Measurements from ENCODE around the gene MBNL1. TPM values are rescaled to one million over a fixed set of nuclear protein-coding genes. Genes with fewer than 3 reads are reported as not detected.
"Not testable (repeated sequence)": the region's sequence is repeated elsewhere in the genome, so short reads cannot be mapped to it uniquely, and the experiment has no call there.

MBNL1 gene
- polyA plus RNA-seq, 1 donor from 2014 or later: 12.7 TPM

DNA sequence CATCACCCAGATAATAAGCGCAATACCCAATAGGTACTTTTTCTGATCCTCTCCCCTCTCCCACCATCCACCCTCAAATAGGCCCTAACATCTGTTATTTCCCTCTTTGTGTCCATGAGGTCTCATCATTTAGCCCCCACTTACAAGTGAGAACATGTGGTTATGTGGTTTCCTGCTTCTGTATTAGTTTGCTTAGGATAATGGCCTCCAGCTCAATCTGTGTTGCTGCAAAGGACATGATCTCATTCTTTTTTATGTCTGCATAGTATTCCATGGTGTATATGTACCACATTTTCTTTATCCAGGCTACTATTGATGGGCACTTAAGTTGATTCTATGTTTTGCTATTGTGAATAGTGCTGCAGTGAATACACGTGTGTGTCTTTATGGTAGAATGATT is 165.4 kb downstream of the MBNL1 start:
- H3K9me2 ChIP-seq (ENCODE audit: insufficient read depth, low read length): no peaks in the 10 kb centered on the region
- H3K27ac ChIP-seq (ENCODE audit: low read length): no peak overlapping the region
- H3K79me2 ChIP-seq (replicated peaks; ENCODE audit: insufficient read depth, low read length): peaks cover 12% of the 10 kb centered on the region
- H3K9ac ChIP-seq (ENCODE audit: low read length): no peak overlapping the region
- H3F3A ChIP-seq (ENCODE audit: insufficient read depth, low read length, poor library complexity, severe bottlenecking): no peaks in the 10 kb centered on the region
- no peak overlapping the region for H3K4me3 ChIP-seq (ENCODE audit: low read length)
- H4K20me1 ChIP-seq (ENCODE audit: insufficient read depth): no peaks in the 10 kb centered on the region
- TF ChIP-seq POLR2AphosphoS5 (IDR thresholded peaks at IDR 0.05): no peak
- no peaks in the 10 kb centered on the region for H3K36me3 ChIP-seq (ENCODE audit: insufficient read depth, low read length)
- H2AFZ ChIP-seq (ENCODE audit: low read depth, low read length): no peak overlapping the region
- no peaks in the 10 kb centered on the region for H3K9me3 ChIP-seq (ENCODE audit: low read length)
- no peak overlapping the region for H3K4me2 ChIP-seq (ENCODE audit: low read length)
- H3K27me3 ChIP-seq (ENCODE audit: insufficient read depth, low read depth, low read length): no peaks in the 10 kb centered on the region

DNA sequence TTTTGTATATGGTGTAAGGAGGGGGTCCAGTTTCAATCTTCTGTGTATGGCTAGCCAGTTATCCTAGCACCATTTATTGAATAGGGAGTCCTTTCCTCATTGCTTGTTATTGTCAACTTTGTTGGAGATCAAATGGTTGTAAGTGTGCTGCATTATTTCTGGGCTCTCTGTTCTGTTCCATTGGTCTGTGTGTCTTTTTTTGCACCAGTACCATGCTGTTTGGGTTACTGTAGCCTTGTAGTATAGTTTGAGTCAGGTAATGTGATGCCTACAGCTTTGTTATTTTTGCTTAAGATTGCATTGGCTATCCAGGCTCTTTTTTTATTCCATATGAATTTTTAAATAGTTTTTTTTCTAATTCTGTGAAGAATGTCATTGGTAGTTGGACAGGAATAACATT is 166.5 kb downstream of the MBNL1 start:
- H4K20me1 ChIP-seq (ENCODE audit: insufficient read depth); H3K79me2 ChIP-seq (replicated peaks; ENCODE audit: insufficient read depth, low read length); H3K9ac ChIP-seq (ENCODE audit: low read length); H2AFZ ChIP-seq (ENCODE audit: low read depth, low read length); H3K9me3 ChIP-seq (ENCODE audit: low read length); H3F3A ChIP-seq (ENCODE audit: insufficient read depth, low read length, poor library complexity, severe bottlenecking); H3K4me3 ChIP-seq (ENCODE audit: low read length); H3K36me3 ChIP-seq (ENCODE audit: insufficient read depth, low read length); H3K27ac ChIP-seq (ENCODE audit: low read length); H3K4me2 ChIP-seq (ENCODE audit: low read length); H3K27me3 ChIP-seq (ENCODE audit: insufficient read depth, low read depth, low read length); H3K9me2 ChIP-seq (ENCODE audit: insufficient read depth, low read length): not testable (repeated sequence)

DNA sequence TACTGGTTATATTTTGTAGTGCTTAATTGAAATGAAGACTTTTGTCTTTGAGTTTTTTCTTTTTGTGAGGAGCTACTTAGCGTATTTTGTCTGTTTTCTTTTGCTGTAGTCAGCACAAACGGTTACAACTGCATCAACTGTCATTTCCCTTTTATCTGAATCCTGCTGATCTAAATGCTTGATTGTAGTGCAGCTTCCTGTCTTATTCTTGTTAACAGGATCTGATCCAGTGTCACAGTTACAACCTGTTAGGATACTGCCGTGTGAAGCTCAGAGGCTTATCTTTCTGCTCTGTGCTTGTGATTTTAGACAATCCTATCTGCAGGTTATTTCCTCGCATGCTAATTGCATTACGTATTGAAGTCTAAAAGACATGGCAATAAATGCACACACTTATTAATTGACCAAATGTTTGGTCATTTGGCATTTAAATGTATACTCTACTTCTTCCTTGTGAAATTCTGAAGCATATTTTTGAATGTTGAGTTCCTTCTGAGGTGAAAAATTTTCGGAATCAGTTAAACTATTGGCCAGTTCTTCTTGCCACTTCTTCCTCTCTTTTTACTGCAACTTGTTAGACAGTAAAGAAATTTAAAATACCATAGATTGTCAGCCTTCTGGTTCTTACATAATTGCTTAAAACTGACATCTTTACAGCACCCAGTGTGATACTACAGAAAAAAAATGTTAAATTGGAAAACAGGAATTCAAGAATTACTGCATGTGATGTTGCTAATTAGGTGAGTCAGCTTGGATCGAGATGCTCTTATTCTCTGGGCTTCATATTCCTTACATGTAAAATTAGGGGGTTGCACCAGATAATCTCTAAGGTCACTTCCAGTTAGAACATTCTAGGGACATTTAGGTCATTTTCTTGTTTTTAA is 168.2 kb downstream of the MBNL1 start:
- no peaks in the 10 kb centered on the region for H3K9me2 ChIP-seq (ENCODE audit: insufficient read depth, low read length)
- peak overlapping the region; percentile 6 for H3K4me3 ChIP-seq (ENCODE audit: low read length)
- H3K36me3 ChIP-seq (ENCODE audit: insufficient read depth, low read length): no peaks in the 10 kb centered on the region
- H3K4me2 ChIP-seq (ENCODE audit: low read length): peak overlapping the region; percentile 20
- H3K9me3 ChIP-seq (ENCODE audit: low read length): no peaks in the 10 kb centered on the region
- H3K9ac ChIP-seq (ENCODE audit: low read length): no peak overlapping the region
- TF ChIP-seq SMC3 (conservative IDR thresholded peaks at IDR 0.05; ENCODE audit: poor library complexity): no peak
- TF ChIP-seq POLR2AphosphoS5 (IDR thresholded peaks at IDR 0.05): peak; percentile 34
- H3K79me2 ChIP-seq (replicated peaks; ENCODE audit: insufficient read depth, low read length): peaks cover 6% of the 10 kb centered on the region
- H3K27ac ChIP-seq (ENCODE audit: low read length): no peak overlapping the region
- H3F3A ChIP-seq (ENCODE audit: insufficient read depth, low read length, poor library complexity, severe bottlenecking): no peaks in the 10 kb centered on the region
- no peaks in the 10 kb centered on the region for H3K27me3 ChIP-seq (ENCODE audit: insufficient read depth, low read depth, low read length)
- no peak overlapping the region for H2AFZ ChIP-seq (ENCODE audit: low read depth, low read length)
- H4K20me1 ChIP-seq (ENCODE audit: insufficient read depth): no peaks in the 10 kb centered on the region

- H3K9me2 ChIP-seq (ENCODE audit: insufficient read depth, low read length): no peaks in the 10 kb centered on the region
- peaks cover 6% of the 10 kb centered on the region for H3K79me2 ChIP-seq (replicated peaks; ENCODE audit: insufficient read depth, low read length)
- H3K9me3 ChIP-seq (ENCODE audit: low read length): no peaks in the 10 kb centered on the region
- H3K36me3 ChIP-seq (ENCODE audit: insufficient read depth, low read length): no peaks in the 10 kb centered on the region
- H2AFZ ChIP-seq (ENCODE audit: low read depth, low read length): no peak overlapping the region
- TF ChIP-seq EP300 (conservative IDR thresholded peaks at IDR 0.05; ENCODE audit: poor library complexity, severe bottlenecking) (no peak), SMC3 (conservative IDR thresholded peaks at IDR 0.05; ENCODE audit: poor library complexity) (no peak), RAD21 (conservative IDR thresholded peaks at IDR 0.05) (no peak), TAF1 (IDR thresholded peaks at IDR 0.05; ENCODE audit: low read depth) (no peak), EZH2 (IDR thresholded peaks at IDR 0.05; ENCODE audit: borderline replicate concordance, insufficient read depth, low read length, poor library complexity, severe bottlenecking) (no peak), MXI1 (conservative IDR thresholded peaks at IDR 0.05; ENCODE audit: poor library complexity, severe bottlenecking) (no peak), POLR2AphosphoS5 (IDR thresholded peaks at IDR 0.05) (no peak)
- TF ChIP-seq, protein P1, sequence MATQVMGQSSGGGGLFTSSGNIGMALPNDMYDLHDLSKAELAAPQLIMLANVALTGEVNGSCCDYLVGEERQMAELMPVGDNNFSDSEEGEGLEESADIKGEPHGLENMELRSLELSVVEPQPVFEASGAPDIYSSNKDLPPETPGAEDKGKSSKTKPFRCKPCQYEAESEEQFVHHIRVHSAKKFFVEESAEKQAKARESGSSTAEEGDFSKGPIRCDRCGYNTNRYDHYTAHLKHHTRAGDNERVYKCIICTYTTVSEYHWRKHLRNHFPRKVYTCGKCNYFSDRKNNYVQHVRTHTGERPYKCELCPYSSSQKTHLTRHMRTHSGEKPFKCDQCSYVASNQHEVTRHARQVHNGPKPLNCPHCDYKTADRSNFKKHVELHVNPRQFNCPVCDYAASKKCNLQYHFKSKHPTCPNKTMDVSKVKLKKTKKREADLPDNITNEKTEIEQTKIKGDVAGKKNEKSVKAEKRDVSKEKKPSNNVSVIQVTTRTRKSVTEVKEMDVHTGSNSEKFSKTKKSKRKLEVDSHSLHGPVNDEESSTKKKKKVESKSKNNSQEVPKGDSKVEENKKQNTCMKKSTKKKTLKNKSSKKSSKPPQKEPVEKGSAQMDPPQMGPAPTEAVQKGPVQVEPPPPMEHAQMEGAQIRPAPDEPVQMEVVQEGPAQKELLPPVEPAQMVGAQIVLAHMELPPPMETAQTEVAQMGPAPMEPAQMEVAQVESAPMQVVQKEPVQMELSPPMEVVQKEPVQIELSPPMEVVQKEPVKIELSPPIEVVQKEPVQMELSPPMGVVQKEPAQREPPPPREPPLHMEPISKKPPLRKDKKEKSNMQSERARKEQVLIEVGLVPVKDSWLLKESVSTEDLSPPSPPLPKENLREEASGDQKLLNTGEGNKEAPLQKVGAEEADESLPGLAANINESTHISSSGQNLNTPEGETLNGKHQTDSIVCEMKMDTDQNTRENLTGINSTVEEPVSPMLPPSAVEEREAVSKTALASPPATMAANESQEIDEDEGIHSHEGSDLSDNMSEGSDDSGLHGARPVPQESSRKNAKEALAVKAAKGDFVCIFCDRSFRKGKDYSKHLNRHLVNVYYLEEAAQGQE (IDR thresholded peaks at IDR 0.05; ENCODE audit: borderline replicate concordance): no peak
- TF ChIP-seq, protein P2, sequence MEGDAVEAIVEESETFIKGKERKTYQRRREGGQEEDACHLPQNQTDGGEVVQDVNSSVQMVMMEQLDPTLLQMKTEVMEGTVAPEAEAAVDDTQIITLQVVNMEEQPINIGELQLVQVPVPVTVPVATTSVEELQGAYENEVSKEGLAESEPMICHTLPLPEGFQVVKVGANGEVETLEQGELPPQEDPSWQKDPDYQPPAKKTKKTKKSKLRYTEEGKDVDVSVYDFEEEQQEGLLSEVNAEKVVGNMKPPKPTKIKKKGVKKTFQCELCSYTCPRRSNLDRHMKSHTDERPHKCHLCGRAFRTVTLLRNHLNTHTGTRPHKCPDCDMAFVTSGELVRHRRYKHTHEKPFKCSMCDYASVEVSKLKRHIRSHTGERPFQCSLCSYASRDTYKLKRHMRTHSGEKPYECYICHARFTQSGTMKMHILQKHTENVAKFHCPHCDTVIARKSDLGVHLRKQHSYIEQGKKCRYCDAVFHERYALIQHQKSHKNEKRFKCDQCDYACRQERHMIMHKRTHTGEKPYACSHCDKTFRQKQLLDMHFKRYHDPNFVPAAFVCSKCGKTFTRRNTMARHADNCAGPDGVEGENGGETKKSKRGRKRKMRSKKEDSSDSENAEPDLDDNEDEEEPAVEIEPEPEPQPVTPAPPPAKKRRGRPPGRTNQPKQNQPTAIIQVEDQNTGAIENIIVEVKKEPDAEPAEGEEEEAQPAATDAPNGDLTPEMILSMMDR (IDR thresholded peaks at IDR 0.05; ENCODE audit: poor library complexity, severe bottlenecking): no peak
- no peak overlapping the region for H3K27ac ChIP-seq (ENCODE audit: low read length)
- H3K27me3 ChIP-seq (ENCODE audit: insufficient read depth, low read depth, low read length): no peaks in the 10 kb centered on the region
- H3F3A ChIP-seq (ENCODE audit: insufficient read depth, low read length, poor library complexity, severe bottlenecking): no peaks in the 10 kb centered on the region
- H4K20me1 ChIP-seq (ENCODE audit: insufficient read depth): no peaks in the 10 kb centered on the region
- no peak overlapping the region for H3K4me2 ChIP-seq (ENCODE audit: low read length)
- H3K4me3 ChIP-seq (ENCODE audit: low read length): no peak overlapping the region
- no peak overlapping the region for H3K9ac ChIP-seq (ENCODE audit: low read length)
Measured at GRCh38 chr3:152438181-152438580, 169.5 kb downstream of the MBNL1 start.

Data from neural cell (in vitro differentiated cells).